Measurements from ENCODE around the gene PAK4.

The PAK4 gene

DNA sequence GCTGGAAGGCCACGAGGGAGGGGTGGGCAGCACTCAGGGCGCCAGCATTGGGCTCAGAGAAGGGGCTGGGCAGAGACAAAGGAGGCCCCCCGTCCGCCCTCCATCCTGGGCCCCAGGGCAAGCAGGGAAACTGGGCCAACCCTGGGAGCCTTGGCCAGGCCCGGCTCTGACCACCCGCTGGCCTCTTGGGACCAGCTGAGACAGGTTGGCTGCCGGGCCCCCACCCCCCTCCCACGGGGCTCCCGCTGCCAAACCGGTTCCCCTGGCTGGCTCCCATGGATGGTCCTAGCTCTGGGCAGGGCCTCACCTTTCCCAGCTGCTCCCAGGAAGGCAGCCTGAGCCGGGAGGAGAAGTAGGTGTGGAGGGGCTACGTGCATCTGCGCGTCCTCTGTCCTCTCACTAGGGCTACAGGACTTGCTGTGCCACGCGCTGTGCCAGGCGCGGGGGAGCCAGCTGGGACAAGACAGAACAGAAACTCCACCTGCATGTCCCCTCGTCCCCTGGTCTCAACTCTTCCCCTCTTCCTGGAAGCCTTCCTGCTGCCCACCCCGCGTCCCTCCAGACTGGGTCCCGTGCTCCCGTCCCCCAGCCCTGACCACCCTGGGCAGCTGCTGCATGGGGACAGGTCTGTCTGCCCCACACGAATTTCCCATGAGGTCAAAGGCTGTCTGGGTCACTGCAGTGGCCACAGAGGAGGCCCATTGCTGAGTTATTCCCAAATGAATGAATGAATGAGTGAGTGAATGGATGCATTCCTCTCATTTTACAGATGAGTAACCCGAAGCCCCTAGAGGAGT is 42.1 kb downstream of the PAK4 start:
- DNase-seq = no peak

GRCh38 chr19:39168258-39169142 is 42.9 kb downstream of the PAK4 start:
- no peak for DNase-seq

- DNase-seq = no peak
Measured at GRCh38 chr19:39169143-39169810, 43.7 kb downstream of the PAK4 start.

- no peak for DNase-seq
Measured at GRCh38 chr19:39170386-39171231, 45.0 kb downstream of the PAK4 start.

DNA sequence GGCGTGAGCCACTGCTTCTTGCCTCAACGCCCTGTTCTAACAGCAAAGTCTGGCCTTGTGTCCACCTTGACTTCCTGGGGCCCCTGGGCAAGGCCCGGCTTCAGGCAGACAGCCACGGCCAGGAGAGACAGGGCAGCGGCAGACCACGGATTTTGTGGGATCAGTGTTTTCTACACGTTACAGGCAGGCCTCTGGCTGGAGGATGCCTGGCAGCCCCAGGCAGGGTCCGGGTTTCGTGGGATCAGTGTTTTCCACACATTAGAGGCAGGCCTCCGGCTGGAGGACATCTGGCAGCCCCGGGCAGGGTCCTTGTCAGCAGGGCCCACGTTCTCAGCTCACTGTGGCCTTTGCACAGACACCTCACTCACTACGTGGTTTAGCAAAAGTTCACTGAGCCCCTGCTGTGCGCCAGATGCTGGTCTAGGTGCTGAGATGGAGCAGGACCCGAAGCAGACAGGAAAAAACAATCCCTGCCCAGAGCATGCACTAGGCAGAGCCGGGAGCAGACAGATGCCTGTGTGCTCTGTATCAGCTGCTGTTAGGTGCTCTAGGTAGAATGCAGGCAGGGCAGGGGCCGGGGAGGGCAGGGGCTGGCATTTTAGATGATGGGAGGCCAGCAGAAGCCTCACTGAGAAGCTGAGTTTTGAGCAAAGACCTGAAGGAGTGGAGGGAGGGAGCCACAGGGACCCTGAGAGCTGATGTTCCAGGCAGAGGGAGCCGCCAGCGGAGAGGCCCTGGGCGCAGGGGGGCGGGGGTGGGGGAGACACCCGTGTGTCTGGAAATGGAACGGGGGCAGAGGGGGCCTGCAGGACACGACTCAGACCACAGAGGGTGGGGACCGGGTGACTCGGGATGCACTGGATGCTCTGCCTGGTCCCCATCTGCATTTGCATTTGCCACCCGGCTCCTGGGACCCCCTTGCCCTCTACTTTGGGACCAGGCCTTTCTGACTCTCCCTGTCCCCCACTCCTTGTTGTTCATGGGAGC is 46.2 kb downstream of the PAK4 start:
- DNase-seq = no peak

DNA sequence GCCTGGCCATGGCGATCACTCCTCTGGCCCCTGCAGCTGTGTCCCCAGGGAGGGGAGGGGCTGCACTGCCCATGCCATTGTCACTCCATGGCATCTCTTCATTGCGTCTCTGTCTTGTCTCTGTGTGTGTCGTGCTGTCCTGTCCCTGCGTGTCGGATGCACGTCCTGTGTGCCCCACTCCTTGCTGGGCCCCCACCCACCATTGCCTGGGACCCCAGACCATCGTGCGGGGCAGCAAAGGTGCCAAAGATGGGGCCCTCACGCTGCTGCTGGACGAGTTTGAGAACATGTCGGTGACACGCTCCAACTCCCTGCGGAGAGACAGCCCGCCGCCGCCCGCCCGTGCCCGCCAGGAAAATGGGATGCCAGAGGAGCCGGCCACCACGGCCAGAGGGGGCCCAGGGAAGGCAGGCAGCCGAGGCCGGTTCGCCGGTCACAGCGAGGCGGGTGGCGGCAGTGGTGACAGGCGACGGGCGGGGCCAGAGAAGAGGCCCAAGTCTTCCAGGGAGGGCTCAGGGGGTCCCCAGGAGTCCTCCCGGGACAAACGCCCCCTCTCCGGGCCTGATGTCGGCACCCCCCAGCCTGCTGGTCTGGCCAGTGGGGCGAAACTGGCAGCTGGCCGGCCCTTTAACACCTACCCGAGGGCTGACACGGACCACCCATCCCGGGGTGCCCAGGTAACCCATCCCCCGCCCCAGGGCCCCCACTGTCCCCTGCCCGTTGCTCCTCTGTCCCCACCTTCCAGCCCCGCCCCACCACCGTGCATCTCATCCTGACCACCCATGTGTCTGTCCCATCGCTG is 47.3 kb downstream of the PAK4 start:
- no peak for DNase-seq

- no peak for DNase-seq
Measured at GRCh38 chr19:39173502-39173991, 48.0 kb downstream of the PAK4 start.

- DNase-seq = no peak
Measured at GRCh38 chr19:39174142-39174541, 48.6 kb downstream of the PAK4 start.

GRCh38 chr19:39174558-39175544 is 49.3 kb downstream of the PAK4 start:
- DNase-seq = no peak

- DNase-seq = no peak
Measured at GRCh38 chr19:39175564-39175963, 50.0 kb downstream of the PAK4 start.

GRCh38 chr19:39177110-39177699 is 51.6 kb downstream of the PAK4 start:
- no peak for DNase-seq

GRCh38 chr19:39177736-39178135 is 52.1 kb downstream of the PAK4 start:
- DNase-seq = no peak

DNA sequence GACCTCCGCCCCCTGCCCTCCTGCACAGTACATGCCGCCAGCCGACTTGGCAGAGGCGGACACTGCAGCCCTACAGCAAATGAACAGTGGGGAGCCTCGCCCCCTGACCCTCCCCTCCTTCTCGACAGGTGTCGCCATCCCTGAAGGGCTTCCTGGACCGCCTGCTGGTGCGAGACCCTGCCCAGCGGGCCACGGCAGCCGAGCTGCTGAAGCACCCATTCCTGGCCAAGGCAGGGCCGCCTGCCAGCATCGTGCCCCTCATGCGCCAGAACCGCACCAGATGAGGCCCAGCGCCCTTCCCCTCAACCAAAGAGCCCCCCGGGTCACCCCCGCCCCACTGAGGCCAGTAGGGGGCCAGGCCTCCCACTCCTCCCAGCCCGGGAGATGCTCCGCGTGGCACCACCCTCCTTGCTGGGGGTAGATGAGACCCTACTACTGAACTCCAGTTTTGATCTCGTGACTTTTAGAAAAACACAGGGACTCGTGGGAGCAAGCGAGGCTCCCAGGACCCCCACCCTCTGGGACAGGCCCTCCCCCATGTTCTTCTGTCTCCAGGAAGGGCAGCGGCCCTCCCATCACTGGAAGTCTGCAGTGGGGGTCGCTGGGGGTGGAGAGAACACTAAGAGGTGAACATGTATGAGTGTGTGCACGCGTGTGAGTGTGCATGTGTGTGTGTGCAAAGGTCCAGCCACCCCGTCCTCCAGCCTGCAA is 52.9 kb downstream of the PAK4 start:
- DNase-seq = no peak

DNA sequence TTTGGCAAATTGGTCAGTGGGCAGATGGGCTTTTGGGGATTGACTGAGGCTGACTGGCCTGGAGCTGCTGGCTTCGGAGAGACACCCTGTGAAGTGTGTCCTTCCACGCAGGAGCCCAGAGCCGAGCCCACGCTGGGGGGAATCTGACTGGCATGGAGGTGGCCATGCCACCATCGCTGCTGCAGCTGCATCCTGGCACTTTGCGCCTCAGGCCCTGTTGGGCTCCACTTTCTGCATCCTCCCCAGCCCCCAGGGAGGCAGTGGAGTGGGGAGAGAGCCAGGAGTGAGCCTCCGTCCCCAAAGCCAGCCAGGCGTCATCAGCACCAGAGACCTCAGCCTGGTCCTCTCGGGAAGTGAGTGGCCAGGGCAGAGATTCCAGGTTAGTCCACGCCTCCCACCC is 54.2 kb downstream of the PAK4 start:
- DNase-seq = no peak

- no peak for DNase-seq
Measured at GRCh38 chr19:39180749-39181148, 55.2 kb downstream of the PAK4 start.

DNA sequence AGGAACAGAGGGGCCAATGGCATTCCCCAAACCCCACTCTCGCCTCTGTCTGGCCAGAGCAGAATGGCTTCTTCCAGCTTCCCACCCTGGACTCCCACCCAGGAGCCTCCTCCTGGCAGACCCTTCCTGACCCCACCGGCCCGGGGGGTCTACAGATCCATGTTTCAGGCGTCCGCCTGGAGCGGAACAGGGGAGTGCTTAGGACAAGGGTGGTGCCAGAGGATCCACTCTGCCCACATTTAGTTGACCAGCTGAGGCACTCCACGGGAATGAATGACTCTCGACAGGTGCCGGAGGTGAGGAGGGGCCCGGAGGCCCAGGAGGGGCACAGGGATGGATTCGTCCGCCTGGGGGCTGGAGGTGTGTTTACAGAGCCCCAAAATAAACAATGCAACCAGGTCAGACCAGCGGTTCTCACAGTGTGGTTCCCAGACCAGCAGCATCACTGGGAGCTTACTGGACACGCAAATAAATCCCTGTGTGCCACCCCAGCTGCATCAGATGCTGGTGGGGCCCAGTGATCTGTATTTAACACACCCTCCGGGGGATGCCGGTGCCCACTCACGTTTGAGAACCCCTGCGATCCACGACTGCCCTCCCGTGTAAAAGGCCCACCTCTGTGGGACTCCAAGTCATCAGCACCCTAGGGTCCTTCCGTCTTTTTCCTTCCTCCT is 56.1 kb downstream of the PAK4 start:
- no peak for DNase-seq

DNA sequence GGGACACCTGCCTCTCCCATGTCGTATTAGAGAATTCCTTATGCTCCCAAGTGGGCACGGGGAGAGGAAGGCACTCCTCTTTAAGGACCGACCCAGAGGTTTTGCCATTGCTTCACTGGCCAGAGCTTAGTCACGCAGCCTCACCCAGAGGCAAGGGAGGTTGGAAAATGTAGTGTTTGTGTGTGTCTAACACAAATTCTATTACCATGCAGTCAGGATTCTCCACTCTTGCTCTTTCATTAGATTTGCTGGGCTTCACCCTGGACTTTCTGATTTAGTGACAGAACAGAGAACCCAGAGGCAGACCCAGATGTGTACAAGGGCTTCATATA is 56.6 kb downstream of the PAK4 start:
- DNase-seq = no peak

All from eye (tissue), 1 donor.